PFSK-1 (cell line): ENCODE results near the gene LENG1.

Experiments used
- FOXP2 ChIP-seq: optimal IDR thresholded peaks from 2 replicates; pipeline ENCODE3; 2011; ENCODE audit warnings: borderline replicate concordance, control low read depth, inconsistent platforms; ENCODE audit not compliant: insufficient read depth; ENCODE audit errors: extremely low read length, extremely low read depth
- POLR2AphosphoS5 ChIP-seq: IDR thresholded peaks from 2 replicates; pipeline ENCODE4 v1.6.1; 2012; ENCODE audit warnings: low read depth, mild to moderate bottlenecking, control low read depth, low read length, moderate library complexity
- SIN3A ChIP-seq: IDR thresholded peaks from 2 replicates; pipeline ENCODE4 v1.6.1; 2012; ENCODE audit warnings: mild to moderate bottlenecking, low read length, moderate library complexity, borderline replicate concordance; ENCODE audit not compliant: insufficient read depth
- TAF1 ChIP-seq: IDR thresholded peaks from 2 replicates; pipeline ENCODE4 v1.6.1; 2012; ENCODE audit warnings: low read length, control low read depth, borderline replicate concordance; ENCODE audit not compliant: insufficient read depth
- TF ChIP-seq, protein P1 (sequence below), 2 experiments: IDR thresholded peaks; 2 replicates each; pipeline versions ENCODE4 v1.6.1 to v1.8.0; 2011 to 2012; ENCODE audit warnings: low read depth in 2 of 2, low read length in 2 of 2, control low read depth in 1 of 2, inconsistent platforms in 1 of 2, mild to moderate bottlenecking in 1 of 2, moderate library complexity in 1 of 2; ENCODE audit not compliant: insufficient read depth in 1 of 2

Gene LENG1

DNA sequence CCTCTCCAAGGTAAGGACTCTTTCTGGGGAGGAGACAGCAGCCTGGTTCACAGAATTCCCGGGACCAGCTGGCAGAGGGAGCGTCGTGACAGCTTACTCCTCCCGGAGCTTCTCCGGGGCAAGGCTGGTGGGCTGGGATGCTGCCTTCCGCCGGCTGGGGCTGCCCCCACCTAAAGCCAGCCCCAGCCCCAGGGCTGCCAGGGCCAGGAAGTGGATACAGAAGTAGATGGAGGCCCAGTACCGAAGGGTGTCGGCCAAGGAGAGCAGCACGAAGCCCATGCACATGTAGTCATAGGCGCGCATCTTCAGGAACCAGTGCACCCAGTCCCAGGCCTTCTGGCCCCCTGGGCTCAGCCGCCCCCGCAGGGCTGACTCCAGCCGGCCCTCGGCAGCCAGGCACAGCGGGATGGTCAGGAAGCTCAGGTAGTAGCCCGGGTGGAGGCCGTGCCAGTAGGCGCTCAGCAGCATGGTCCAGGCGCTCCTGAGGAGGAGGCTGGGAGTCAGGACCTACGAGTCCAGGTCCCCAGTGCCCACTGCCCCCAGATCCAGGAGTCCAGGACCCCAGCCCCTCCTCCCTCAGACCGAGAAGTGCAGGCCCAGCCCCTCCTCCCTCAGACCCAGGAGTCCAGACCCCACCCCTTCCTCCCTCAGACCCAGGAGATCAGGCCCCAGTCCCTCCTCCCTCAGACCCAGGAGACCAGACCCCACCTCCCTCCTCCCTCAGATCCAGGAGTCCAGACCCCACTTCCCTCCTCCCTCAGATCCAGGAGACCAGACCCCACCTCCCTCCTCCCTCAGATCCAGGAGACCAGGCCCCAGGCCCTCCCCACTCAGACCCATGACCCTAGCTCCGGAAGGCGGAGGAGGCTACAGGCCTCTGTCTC, 14.7 kb upstream of the LENG1 start:
- TF ChIP-seq TAF1 (no peak), POLR2AphosphoS5 (peak; percentile 25; the same call in 1 of the 2 replicates)

DNA sequence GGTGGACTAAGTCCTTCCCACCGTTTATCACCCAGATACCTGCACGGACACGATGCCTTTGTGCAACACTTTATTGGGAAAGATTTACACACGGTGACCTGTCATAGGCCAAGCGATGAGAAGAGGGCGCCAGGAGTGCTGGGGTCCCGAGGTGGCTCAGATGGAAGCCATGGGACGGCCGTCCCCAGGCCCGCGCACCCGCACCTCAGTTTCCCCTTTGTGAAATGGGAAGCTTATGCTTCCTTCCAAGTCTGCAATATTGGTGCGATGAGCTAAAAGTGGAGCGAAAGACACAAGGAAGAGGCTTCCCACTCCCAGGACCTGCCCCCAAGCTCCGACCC, 13.8 kb upstream of the LENG1 start:
- TF ChIP-seq SIN3A (no peak), POLR2AphosphoS5 (no peak), FOXP2 (no peak), TAF1 (no peak)
- TF ChIP-seq, protein P1, sequence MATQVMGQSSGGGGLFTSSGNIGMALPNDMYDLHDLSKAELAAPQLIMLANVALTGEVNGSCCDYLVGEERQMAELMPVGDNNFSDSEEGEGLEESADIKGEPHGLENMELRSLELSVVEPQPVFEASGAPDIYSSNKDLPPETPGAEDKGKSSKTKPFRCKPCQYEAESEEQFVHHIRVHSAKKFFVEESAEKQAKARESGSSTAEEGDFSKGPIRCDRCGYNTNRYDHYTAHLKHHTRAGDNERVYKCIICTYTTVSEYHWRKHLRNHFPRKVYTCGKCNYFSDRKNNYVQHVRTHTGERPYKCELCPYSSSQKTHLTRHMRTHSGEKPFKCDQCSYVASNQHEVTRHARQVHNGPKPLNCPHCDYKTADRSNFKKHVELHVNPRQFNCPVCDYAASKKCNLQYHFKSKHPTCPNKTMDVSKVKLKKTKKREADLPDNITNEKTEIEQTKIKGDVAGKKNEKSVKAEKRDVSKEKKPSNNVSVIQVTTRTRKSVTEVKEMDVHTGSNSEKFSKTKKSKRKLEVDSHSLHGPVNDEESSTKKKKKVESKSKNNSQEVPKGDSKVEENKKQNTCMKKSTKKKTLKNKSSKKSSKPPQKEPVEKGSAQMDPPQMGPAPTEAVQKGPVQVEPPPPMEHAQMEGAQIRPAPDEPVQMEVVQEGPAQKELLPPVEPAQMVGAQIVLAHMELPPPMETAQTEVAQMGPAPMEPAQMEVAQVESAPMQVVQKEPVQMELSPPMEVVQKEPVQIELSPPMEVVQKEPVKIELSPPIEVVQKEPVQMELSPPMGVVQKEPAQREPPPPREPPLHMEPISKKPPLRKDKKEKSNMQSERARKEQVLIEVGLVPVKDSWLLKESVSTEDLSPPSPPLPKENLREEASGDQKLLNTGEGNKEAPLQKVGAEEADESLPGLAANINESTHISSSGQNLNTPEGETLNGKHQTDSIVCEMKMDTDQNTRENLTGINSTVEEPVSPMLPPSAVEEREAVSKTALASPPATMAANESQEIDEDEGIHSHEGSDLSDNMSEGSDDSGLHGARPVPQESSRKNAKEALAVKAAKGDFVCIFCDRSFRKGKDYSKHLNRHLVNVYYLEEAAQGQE (IDR thresholded peaks at IDR 0.05; ENCODE audit: insufficient read depth in 1 of 2, low read depth in 2 of 2, low read length in 2 of 2) = no peak

GRCh38 chr19:54172471-54173358, 13.2 kb upstream of the LENG1 start, which contains the start of gene TMC4:
TSS of gene TMC4 (minus strand) at chr19:54173160. CDS start at chr19:54173117, 43 bp downstream.
- TF ChIP-seq POLR2AphosphoS5 (no peak), SIN3A (no peak; the same call in 1 of the 2 replicates), FOXP2 (no peak)

GRCh38 chr19:54169149-54169740, 9.7 kb upstream of the LENG1 start:
- TF ChIP-seq SIN3A (no peak), POLR2AphosphoS5 (no peak), TAF1 (no peak), FOXP2 (no peak)
- TF ChIP-seq, protein P1 (IDR thresholded peaks at IDR 0.05; ENCODE audit: insufficient read depth in 1 of 2, low read depth in 2 of 2, low read length in 2 of 2) = no peak

- TF ChIP-seq SIN3A = no peak
- peak; percentile 61 for TF ChIP-seq FOXP2
Measured at GRCh38 chr19:54168174-54168917, 8.8 kb upstream of the LENG1 start.

GRCh38 chr19:54165222-54165621, 5.7 kb upstream of the LENG1 start:
- no peak for TF ChIP-seq FOXP2
- TF ChIP-seq TAF1 = no peak
- no peak for TF ChIP-seq POLR2AphosphoS5
- no peak for TF ChIP-seq SIN3A
- TF ChIP-seq, protein P1 (IDR thresholded peaks at IDR 0.05; ENCODE audit: insufficient read depth in 1 of 2, low read depth in 2 of 2, low read length in 2 of 2) = no peak
